Sigmoid colon (tissue), 3 donors: Measurements from ENCODE around the gene TRIP13.
"Not testable (repeated sequence)": the region's sequence is repeated elsewhere in the genome, so short reads cannot be mapped to it uniquely, and the experiment has no call there.

ENCODE experiments used
- CTCF ChIP-seq, 4 experiments: fragments of 450-650 bp in 3 of 4; fragments of 200-600 bp in 1 of 4; IDR thresholded peaks; one replicate each; pipeline ENCODE4 v1.5.1; 2016 to 2019; ENCODE audit warnings: antibody characterized with exemption in 4 of 4, mild to moderate bottlenecking in 3 of 4, moderate library complexity in 2 of 4
- POLR2A ChIP-seq, 2 donors: fragments of 450-650 bp; IDR thresholded peaks; one replicate each; pipeline ENCODE4 v1.6.1; 2016; ENCODE audit warnings: antibody characterized with exemption in 2 of 2, mild to moderate bottlenecking in 2 of 2, moderate library complexity in 2 of 2

- not testable (repeated sequence) for TF ChIP-seq POLR2A, CTCF (IDR thresholded peaks at IDR 0.05)
Measured at GRCh38 chr5:843926-844325, 48.8 kb upstream of the TRIP13 start.
